Body of pancreas (tissue), 4 donors: ENCODE results near the gene CX3CR1. TPM values are rescaled to one million over a fixed set of nuclear protein-coding genes. Genes with fewer than 3 reads are reported as not detected.

Source experiments
- ATAC-seq: fragments of 150-250 bp; one replicate; pipeline ENCODE4 v1.9.1; 2016
- DNase-seq, 4 donors: peaks; one replicate each; pipeline ENCODE4 v3.0.0-alpha.2; 2019
- H3K27ac ChIP-seq, 4 donors: fragments of 200-600 bp; sonication (generic); 1 replicate in 3 of 4; 2 replicates in 1 of 4; pipeline versions ENCODE4 v1.5.1 to v1.6.1; 2016 to 2019; ENCODE audit warnings: mild to moderate bottlenecking in 1 of 4, mixed read lengths in 1 of 4, moderate library complexity in 1 of 4
- H3K27me3 ChIP-seq, 2 donors: fragments of 200-600 bp; sonication (generic); one replicate each; pipeline ENCODE4 v1.6.0; 2016; ENCODE audit warnings: mild to moderate bottlenecking in 1 of 2
- H3K36me3 ChIP-seq, 2 donors: fragments of 200-600 bp; sonication (generic); replicated peaks in 1 of 2; 2 replicates each; pipeline ENCODE4 v1.5.1; 2016; ENCODE audit warnings: low read depth in 2 of 2; ENCODE audit not compliant: insufficient read depth in 1 of 2
- H3K4me1 ChIP-seq: fragments of 200-600 bp; sonication (generic); one replicate; pipeline ENCODE4 v1.6.0; 2016
- H3K4me3 ChIP-seq, 2 donors: fragments of 200-600 bp; sonication (generic); 1 replicate in 1 of 2; 2 replicates in 1 of 2; pipeline ENCODE4 v1.5.1; 2016 to 2019
- H3K9me3 ChIP-seq, 3 donors: fragments of 200-600 bp; sonication (generic); 1 replicate in 2 of 3; 2 replicates in 1 of 3; pipeline ENCODE4 v1.5.1; 2016
- CTCF ChIP-seq, 7 experiments: fragments of 450-650 bp in 4 of 7; fragments of 200-600 bp in 3 of 7; sonication (generic) in 3 of 7; IDR thresholded peaks; one replicate each; pipeline ENCODE4 v1.5.1; 2016 to 2019; ENCODE audit warnings: antibody characterized with exemption in 7 of 7
- POLR2A ChIP-seq, 3 donors: fragments of 450-650 bp; IDR thresholded peaks; one replicate each; pipeline ENCODE4 v1.6.1; 2016; ENCODE audit warnings: antibody characterized with exemption in 3 of 3, mild to moderate bottlenecking in 2 of 3
- WGBS, 2 donors: methylation state at CpG; one replicate each; pipeline ENCODE4 v1.1.5; 2017; 5-methylcytosine and 5-hydroxymethylcytosine counted together
- intact Hi-C: fragments of 100-400 bp; cut with DNase I; formaldehyde crosslinking; loops from one replicate; pipeline ENCODE4 v1.15.1; 2023
- total RNA-seq, 2 donors: library from RNA; depleted of rRNA; stranded (reverse); fragments of >200 nt; gene quantifications; one replicate each; pipeline ENCODE4 v1.1.0, GENCODE V29; 2016

The CX3CR1 gene
- total RNA-seq, 2 donors from 2014 or later: 1.3 TPM; not detected in 1

DNA sequence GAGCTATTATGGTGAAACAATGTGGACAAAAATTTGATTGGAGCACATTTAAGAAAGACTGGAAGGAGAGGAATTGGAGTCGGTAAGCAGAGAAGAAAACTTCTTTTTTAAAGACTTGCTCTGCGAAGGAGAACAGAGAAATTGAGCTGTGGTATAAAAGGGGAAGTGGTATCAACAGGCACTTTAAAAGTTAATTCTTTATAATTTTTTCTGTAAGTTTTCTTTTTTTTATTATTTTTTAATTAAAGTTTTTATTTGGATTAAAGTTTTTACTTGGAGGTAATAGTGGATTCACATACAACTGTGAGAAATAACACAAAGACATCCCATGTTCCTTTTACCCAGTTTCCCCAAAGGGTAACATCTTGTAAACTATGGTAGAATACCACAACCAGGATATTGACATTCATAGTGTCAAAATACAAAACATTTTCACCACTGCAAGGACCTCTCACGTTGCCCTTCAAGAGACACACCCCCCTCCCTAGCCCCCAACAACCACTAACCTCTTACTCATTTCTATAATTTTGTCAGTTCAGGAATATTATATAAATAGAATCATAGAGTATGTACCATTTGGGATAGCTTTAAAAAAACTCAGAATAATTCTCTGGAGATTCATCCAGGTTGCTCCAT lies 53.6 kb downstream of the CX3CR1 start:
- no peaks in the 10 kb centered on the region for H3K4me1 ChIP-seq
- ATAC-seq: no peak
- no peaks in the 10 kb centered on the region for H3K9me3 ChIP-seq
- WGBS, 2 donors: 37 to 62% methylated on average over 3 of the region's 3 CpGs
- intact Hi-C loops: no loop called here
- no peak overlapping the region for H3K4me3 ChIP-seq
- DNase-seq: no peak
- no peak for TF ChIP-seq CTCF (IDR thresholded peaks at IDR 0.05)
- no peak for TF ChIP-seq POLR2A (IDR thresholded peaks at IDR 0.05)
- H3K36me3 ChIP-seq: no peaks in the 10 kb centered on the region
- H3K27me3 ChIP-seq: no peaks in the 10 kb centered on the region
- no peak overlapping the region for H3K27ac ChIP-seq

DNA sequence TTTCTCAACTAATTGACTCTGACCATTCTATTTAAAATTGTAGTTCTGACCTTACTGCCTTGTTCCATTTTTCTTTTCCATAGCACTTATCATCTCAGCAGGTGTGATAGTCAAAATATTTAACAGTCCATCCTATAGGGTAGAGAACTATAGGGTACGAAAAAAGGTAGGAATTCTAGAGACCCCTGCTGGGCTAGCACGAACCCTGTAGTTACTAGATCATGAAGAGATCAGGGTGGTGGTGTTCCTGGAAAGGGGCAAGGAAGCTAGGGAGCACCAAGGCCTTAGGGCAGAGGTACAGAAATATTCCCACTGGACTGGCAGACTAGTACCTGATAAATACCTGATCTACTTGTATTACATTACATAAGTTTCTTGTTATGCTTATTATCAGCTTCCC lies 55.5 kb downstream of the CX3CR1 start:
- Histone ChIP-seq H3K27me3 (no peaks in the 10 kb centered on the region), H3K4me3 (no peak overlapping the region), H3K27ac (no peak overlapping the region), H3K36me3 (no peaks in the 10 kb centered on the region), H3K4me1 (no peaks in the 10 kb centered on the region), H3K9me3 (no peaks in the 10 kb centered on the region)
- 80% methylated on average over 2 of the region's 2 CpGs for WGBS, 2 donors
- TF ChIP-seq POLR2A (IDR thresholded peaks at IDR 0.05) (no peak), CTCF (IDR thresholded peaks at IDR 0.05) (no peak)
- ATAC-seq (no peak), DNase-seq (no peak)
- intact Hi-C loops: no loop called here

- no peaks in the 10 kb centered on the region for H3K36me3 ChIP-seq
- H3K4me3 ChIP-seq: no peak overlapping the region
- no peak for ATAC-seq
- no peak overlapping the region for H3K27ac ChIP-seq
- H3K27me3 ChIP-seq: no peaks in the 10 kb centered on the region
- DNase-seq: no peak
- 70 to 72% methylated on average over 2 of the region's 2 CpGs for WGBS, 2 donors
- intact Hi-C loops: no loop called here
- H3K9me3 ChIP-seq: no peaks in the 10 kb centered on the region
- H3K4me1 ChIP-seq: no peaks in the 10 kb centered on the region
- TF ChIP-seq CTCF (IDR thresholded peaks at IDR 0.05) (no peak), POLR2A (IDR thresholded peaks at IDR 0.05) (no peak)
Observed at GRCh38 chr3:39222939-39223338, 56.9 kb downstream of the CX3CR1 start.

- Histone ChIP-seq H3K4me3 (no peak overlapping the region), H3K27ac (no peak overlapping the region), H3K4me1 (no peaks in the 10 kb centered on the region), H3K36me3 (no peaks in the 10 kb centered on the region), H3K27me3 (no peaks in the 10 kb centered on the region), H3K9me3 (no peaks in the 10 kb centered on the region)
- intact Hi-C loops: no loop called here
- 65 to 83% methylated on average over 1 of the region's 1 CpG for whole genome bisulfite sequencing, 2 donors
- DNase-seq: no peak
- TF ChIP-seq CTCF (IDR thresholded peaks at IDR 0.05): no peak
- no peak for TF ChIP-seq POLR2A (IDR thresholded peaks at IDR 0.05)
- ATAC-seq: no peak
Observed at GRCh38 chr3:39222462-39222861, 57.4 kb downstream of the CX3CR1 start.

GRCh38 chr3:39221141-39221530 lies 58.7 kb downstream of the CX3CR1 start:
- intact Hi-C loops: no loop called here
- Histone ChIP-seq H3K27me3 (no peaks in the 10 kb centered on the region), H3K4me1 (no peaks in the 10 kb centered on the region), H3K4me3 (no peak overlapping the region), H3K27ac (no peak overlapping the region), H3K9me3 (no peaks in the 10 kb centered on the region), H3K36me3 (no peaks in the 10 kb centered on the region)
- DNase-seq (no peak), ATAC-seq (no peak)
- TF ChIP-seq POLR2A (IDR thresholded peaks at IDR 0.05): no peak
- TF ChIP-seq CTCF (IDR thresholded peaks at IDR 0.05): no peak
